Measurements from ENCODE around the gene STX2. TPM values are rescaled to one million over a fixed set of nuclear protein-coding genes. Genes with fewer than 3 reads are reported as not detected.
"Not testable (repeated sequence)": the region's sequence is repeated elsewhere in the genome, so short reads cannot be mapped to it uniquely, and the experiment has no call there.

Gene STX2
- total RNA-seq, 2 donors from 2014 or later = 24.5 to 26.3 TPM

GRCh38 chr12:130879212-130879686 lies 40.2 kb upstream of the STX2 start:
- Histone ChIP-seq H3K27me3 (no peaks in the 10 kb centered on the region), H3K4me3 (no peak overlapping the region), H3K36me3 (peaks cover 23% of the 10 kb centered on the region), H3K9me3 (no peaks in the 10 kb centered on the region), H3K4me1 (peaks cover 0 to 8% of the 10 kb centered on the region in 2 donors), H3K27ac (no peak overlapping the region)
- TF ChIP-seq CTCF (IDR thresholded peaks at IDR 0.05) = no peak
- DNase-seq (ENCODE audit: low spot score) = no peak

- TF ChIP-seq CTCF (IDR thresholded peaks at IDR 0.05) = no peak
- Histone ChIP-seq H3K36me3 (peaks cover 30% of the 10 kb centered on the region), H3K4me3 (no peak overlapping the region), H3K27ac (no peak overlapping the region), H3K9me3 (no peaks in the 10 kb centered on the region), H3K27me3 (no peaks in the 10 kb centered on the region), H3K4me1 (peaks cover 0 to 13% of the 10 kb centered on the region in 2 donors)
- DNase-seq (ENCODE audit: low spot score) = no peak
These were observed 39.4 kb upstream of the STX2 start for GRCh38 chr12:130878193-130879185.

- Histone ChIP-seq H3K4me1 (peaks cover 0 to 24% of the 10 kb centered on the region in 2 donors), H3K27ac (no peak overlapping the region), H3K9me3 (no peaks in the 10 kb centered on the region), H3K36me3 (peaks cover 36% of the 10 kb centered on the region), H3K4me3 (no peak overlapping the region), H3K27me3 (no peaks in the 10 kb centered on the region)
- TF ChIP-seq CTCF (IDR thresholded peaks at IDR 0.05) = no peak
- no peak for DNase-seq (ENCODE audit: low spot score)
These were observed 38.3 kb upstream of the STX2 start for GRCh38 chr12:130877333-130877732.

- Histone ChIP-seq H3K36me3 (peaks cover 36% of the 10 kb centered on the region), H3K4me1 (peaks cover 0 to 24% of the 10 kb centered on the region in 2 donors), H3K27ac (no peak overlapping the region), H3K4me3 (no peak overlapping the region), H3K9me3 (no peaks in the 10 kb centered on the region), H3K27me3 (no peaks in the 10 kb centered on the region)
- TF ChIP-seq CTCF (IDR thresholded peaks at IDR 0.05) = no peak
- no peak for DNase-seq (ENCODE audit: low spot score)
These were observed 37.7 kb upstream of the STX2 start for GRCh38 chr12:130876758-130877157.

GRCh38 chr12:130876297-130876696 lies 37.2 kb upstream of the STX2 start:
- Histone ChIP-seq H3K27me3 (no peaks in the 10 kb centered on the region), H3K4me1 (peaks cover 0 to 26% of the 10 kb centered on the region in 2 donors), H3K4me3 (no peak overlapping the region), H3K36me3 (peaks cover 36% of the 10 kb centered on the region), H3K9me3 (no peaks in the 10 kb centered on the region), H3K27ac (no peak overlapping the region)
- no peak for TF ChIP-seq CTCF (IDR thresholded peaks at IDR 0.05)
- no peak for DNase-seq (ENCODE audit: low spot score)

- not testable (repeated sequence) for DNase-seq (ENCODE audit: low spot score); H3K27me3 ChIP-seq; H3K27ac ChIP-seq; H3K4me3 ChIP-seq; H3K9me3 ChIP-seq
- Histone ChIP-seq H3K36me3 (peaks cover 36% of the 10 kb centered on the region), H3K4me1 (peaks cover 0 to 32% of the 10 kb centered on the region in 2 donors)
These were observed 36.7 kb upstream of the STX2 start for GRCh38 chr12:130875708-130876107.
